Endothelial cell (in vitro differentiated cells): Measurements from ENCODE around the gene C19orf44. TPM values are rescaled to one million over a fixed set of nuclear protein-coding genes. Genes with fewer than 3 reads are reported as not detected.

ENCODE experiments used
- DNase-seq: peaks from one replicate; pipeline ENCODE4 v3.0.0; 2021; ENCODE audit warnings: low spot score
- H3K27ac Mint-ChIP-seq: one replicate; pipeline ENCODE4 v1.8.0; 2021; ENCODE audit warnings: mixed read lengths, inconsistent platforms; ENCODE audit not compliant: unreplicated experiment
- H3K27me3 Mint-ChIP-seq: one replicate; pipeline ENCODE4 v1.8.0; 2021; ENCODE audit warnings: mild to moderate bottlenecking, moderate library complexity, mixed read lengths, inconsistent platforms; ENCODE audit not compliant: unreplicated experiment
- H3K36me3 Mint-ChIP-seq: one replicate; pipeline ENCODE4 v1.8.0; 2021; ENCODE audit warnings: mild to moderate bottlenecking, low read depth, mixed read lengths, inconsistent platforms; ENCODE audit not compliant: unreplicated experiment
- H3K4me1 Mint-ChIP-seq: one replicate; pipeline ENCODE4 v1.8.0; 2021; ENCODE audit warnings: mild to moderate bottlenecking, mixed read lengths, inconsistent platforms; ENCODE audit not compliant: unreplicated experiment
- H3K4me3 Mint-ChIP-seq: one replicate; pipeline ENCODE4 v1.8.0; 2021; ENCODE audit warnings: mild to moderate bottlenecking, mixed read lengths, inconsistent platforms; ENCODE audit not compliant: unreplicated experiment
- H3K9me3 Mint-ChIP-seq: one replicate; pipeline ENCODE4 v1.8.0; 2021; ENCODE audit warnings: mixed read lengths, inconsistent platforms; ENCODE audit not compliant: unreplicated experiment
- CTCF ChIP-seq: fragments of 200-600 bp; sonication (generic); IDR thresholded peaks from one replicate; pipeline ENCODE4 v1.5.0; 2021; ENCODE audit warnings: antibody characterized with exemption; ENCODE audit not compliant: unreplicated experiment
- total RNA-seq: library from RNA; stranded (reverse); fragmentation: NEBNext Ultra II Directional; extraction: Animal tissue kit (Norgen Biotek cat#: 25700); gene quantifications from one replicate; pipeline ENCODE4 v1.2.1, GENCODE V29; 2021; ENCODE audit not compliant: unreplicated experiment

Gene C19orf44
- total RNA-seq, 1 donor from 2014 or later = 3.7 TPM

- Mint-ChIP-seq H3K9me3 (no peaks in the 10 kb centered on the region), H3K27me3 (peaks cover 3% of the 10 kb centered on the region), H3K27ac (no peak overlapping the region), H3K4me1 (no peaks in the 10 kb centered on the region), H3K36me3 (peaks cover 28% of the 10 kb centered on the region), H3K4me3 (no peak overlapping the region)
- no peak for DNase-seq
- no peak for TF ChIP-seq CTCF
Observed at GRCh38 chr19:16518061-16518460, 21.9 kb downstream of the C19orf44 start.

GRCh38 chr19:16518483-16519229 lies 22.5 kb downstream of the C19orf44 start:
- peak; percentile 15 for TF ChIP-seq CTCF
- Mint-ChIP-seq H3K36me3 (peaks cover 31% of the 10 kb centered on the region), H3K27ac (no peak overlapping the region), H3K4me3 (peak overlapping the region; percentile 47), H3K4me1 (no peaks in the 10 kb centered on the region), H3K27me3 (peaks cover 4% of the 10 kb centered on the region), H3K9me3 (no peaks in the 10 kb centered on the region)
- DNase-seq = no peak

GRCh38 chr19:16519230-16519687 lies 23.1 kb downstream of the C19orf44 start:
- H3K27ac Mint-ChIP-seq = no peak overlapping the region
- peaks cover 5% of the 10 kb centered on the region for H3K27me3 Mint-ChIP-seq
- H3K9me3 Mint-ChIP-seq = no peaks in the 10 kb centered on the region
- TF ChIP-seq CTCF = no peak
- DNase-seq = no peak
- peaks cover 35% of the 10 kb centered on the region for H3K36me3 Mint-ChIP-seq
- H3K4me3 Mint-ChIP-seq = no peak overlapping the region
- H3K4me1 Mint-ChIP-seq = no peaks in the 10 kb centered on the region

- DNase-seq = no peak
Observed at GRCh38 chr19:16520074-16520973, 24.1 kb downstream of the C19orf44 start.

More at GRCh38 chr19:16520074-16520973, 24.1 kb downstream of the C19orf44 start:
- Mint-ChIP-seq H3K9me3 (no peaks in the 10 kb centered on the region), H3K27ac (peak overlapping the region; percentile 70), H3K4me3 (peak overlapping the region; percentile 15), H3K4me1 (no peaks in the 10 kb centered on the region), H3K36me3 (peaks cover 35% of the 10 kb centered on the region), H3K27me3 (peaks cover 5% of the 10 kb centered on the region)
- no peak for TF ChIP-seq CTCF
